Left ventricle myocardium inferior (tissue), 1 donor: ENCODE data around the gene UBE2E1. TPM values are rescaled to one million over a fixed set of nuclear protein-coding genes. Genes with fewer than 3 reads are reported as not detected.

Source experiments
- DNase-seq: peaks from one replicate; pipeline ENCODE4 v3.0.0-alpha.2; 2020
- H3K27ac ChIP-seq: fragments of 200-600 bp; replicated peaks from 2 replicates; pipeline ENCODE4 v1.8.0; 2021
- H3K27me3 ChIP-seq: fragments of 200-600 bp; 2 replicates; pipeline ENCODE4 v1.8.0; 2021; ENCODE audit warnings: low read depth
- H3K36me3 ChIP-seq: fragments of 200-600 bp; 2 replicates; pipeline ENCODE4 v1.8.0; 2021
- H3K4me1 ChIP-seq: fragments of 200-600 bp; 2 replicates; pipeline ENCODE4 v1.8.0; 2021
- H3K4me3 ChIP-seq: fragments of 200-600 bp; 2 replicates; pipeline ENCODE4 v1.8.0; 2021; ENCODE audit warnings: mild to moderate bottlenecking, moderate library complexity
- H3K9me3 ChIP-seq: fragments of 200-600 bp; replicated peaks from 2 replicates; pipeline ENCODE4 v1.8.0; 2021
- intact Hi-C: fragments of 100-400 bp; cut with micrococcal nuclease; formaldehyde crosslinking; loops from one replicate; pipeline ENCODE4 v1.11.0; 2022
- total RNA-seq: library from RNA; stranded (reverse); fragmentation: NEBNext Ultra II Directional; extraction: Animal tissue kit (Norgen Biotek cat#: 25700); gene quantifications from one replicate; pipeline ENCODE4 v1.2.1, GENCODE V29; 2021
- TF ChIP-seq, protein P1 (sequence below): fragments of 200-600 bp; IDR thresholded peaks from 2 replicates; pipeline ENCODE4 v1.8.0; 2021; ENCODE audit warnings: antibody characterized with exemption, mild to moderate bottlenecking, borderline replicate concordance
- donor health status: DM: no; HTN: yes; CAD: no; lungs with severe emphysema.

UBE2E1 gene
- total RNA-seq, 1 donor from 2014 or later: 65.0 TPM

DNA sequence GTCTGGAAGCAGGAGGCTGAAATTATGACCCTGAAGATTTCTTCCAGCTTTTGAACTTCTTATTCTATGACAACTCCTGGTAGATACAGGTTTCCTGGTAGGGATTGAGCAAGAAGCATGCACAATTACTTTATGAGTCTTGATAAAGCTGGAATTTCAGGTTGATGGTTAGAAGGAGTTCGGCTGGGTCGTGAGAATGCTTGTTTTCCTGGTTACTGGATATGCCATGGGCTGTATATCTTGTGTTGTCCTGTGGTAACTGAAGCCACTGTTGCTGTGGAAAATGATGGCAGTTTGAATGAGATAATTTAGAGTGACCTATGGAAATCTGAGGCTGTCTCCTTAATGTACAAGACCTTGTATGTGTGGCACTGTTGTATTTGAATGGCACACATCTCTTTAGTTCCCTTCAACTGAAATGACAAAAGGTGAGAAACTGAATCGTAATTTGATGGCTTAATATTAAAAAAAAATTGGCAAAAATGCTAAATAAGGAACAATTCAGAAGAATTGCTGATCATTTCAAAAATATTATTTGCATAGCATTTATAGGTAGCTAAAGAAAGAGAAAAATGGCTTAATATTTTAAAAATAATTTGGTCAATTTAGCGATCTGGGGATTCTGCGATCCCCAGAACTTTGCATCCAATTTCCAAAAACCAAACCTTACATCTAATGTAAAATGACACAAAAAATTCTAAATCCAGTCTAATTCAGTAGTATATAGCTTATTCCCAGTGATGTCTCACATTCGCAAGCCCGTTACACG, 1.1 kb upstream of the UBE2E1 start:
- H3K9me3 ChIP-seq: no peaks in the 10 kb centered on the region
- no peaks in the 10 kb centered on the region for H3K36me3 ChIP-seq
- H3K4me3 ChIP-seq: no peak overlapping the region
- peaks cover 35% of the 10 kb centered on the region for H3K4me1 ChIP-seq
- DNase-seq: no peak
- intact Hi-C loops: no loop called here
- H3K27me3 ChIP-seq: no peaks in the 10 kb centered on the region
- TF ChIP-seq, protein P1, sequence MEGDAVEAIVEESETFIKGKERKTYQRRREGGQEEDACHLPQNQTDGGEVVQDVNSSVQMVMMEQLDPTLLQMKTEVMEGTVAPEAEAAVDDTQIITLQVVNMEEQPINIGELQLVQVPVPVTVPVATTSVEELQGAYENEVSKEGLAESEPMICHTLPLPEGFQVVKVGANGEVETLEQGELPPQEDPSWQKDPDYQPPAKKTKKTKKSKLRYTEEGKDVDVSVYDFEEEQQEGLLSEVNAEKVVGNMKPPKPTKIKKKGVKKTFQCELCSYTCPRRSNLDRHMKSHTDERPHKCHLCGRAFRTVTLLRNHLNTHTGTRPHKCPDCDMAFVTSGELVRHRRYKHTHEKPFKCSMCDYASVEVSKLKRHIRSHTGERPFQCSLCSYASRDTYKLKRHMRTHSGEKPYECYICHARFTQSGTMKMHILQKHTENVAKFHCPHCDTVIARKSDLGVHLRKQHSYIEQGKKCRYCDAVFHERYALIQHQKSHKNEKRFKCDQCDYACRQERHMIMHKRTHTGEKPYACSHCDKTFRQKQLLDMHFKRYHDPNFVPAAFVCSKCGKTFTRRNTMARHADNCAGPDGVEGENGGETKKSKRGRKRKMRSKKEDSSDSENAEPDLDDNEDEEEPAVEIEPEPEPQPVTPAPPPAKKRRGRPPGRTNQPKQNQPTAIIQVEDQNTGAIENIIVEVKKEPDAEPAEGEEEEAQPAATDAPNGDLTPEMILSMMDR: no peak
- H3K27ac ChIP-seq: no peak overlapping the region

DNA sequence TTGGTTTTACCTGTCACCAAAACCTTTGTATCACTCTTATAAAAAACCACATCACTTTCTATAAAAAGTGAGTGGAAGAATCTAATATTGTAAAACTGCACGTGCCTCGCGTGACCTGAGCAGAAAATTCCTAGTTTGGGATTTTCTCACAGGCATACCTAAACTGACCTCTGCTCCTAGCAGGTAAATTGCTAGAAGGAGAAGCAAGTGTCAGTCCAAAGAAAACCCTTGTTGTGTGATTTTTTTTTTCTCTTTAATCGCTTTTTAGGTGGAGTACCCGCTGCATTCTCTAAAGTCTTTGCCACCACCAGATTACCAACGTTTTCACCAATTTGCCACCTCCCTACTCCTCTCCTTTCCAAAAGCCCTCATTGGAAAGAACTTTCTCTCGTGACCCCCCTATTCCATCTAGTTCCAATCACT, 534 bp upstream of the UBE2E1 start:
- intact Hi-C loops: no loop called here
- H3K4me1 ChIP-seq: peaks cover 41% of the 10 kb centered on the region
- peak overlapping the region; percentile 87 for H3K27ac ChIP-seq

DNA sequence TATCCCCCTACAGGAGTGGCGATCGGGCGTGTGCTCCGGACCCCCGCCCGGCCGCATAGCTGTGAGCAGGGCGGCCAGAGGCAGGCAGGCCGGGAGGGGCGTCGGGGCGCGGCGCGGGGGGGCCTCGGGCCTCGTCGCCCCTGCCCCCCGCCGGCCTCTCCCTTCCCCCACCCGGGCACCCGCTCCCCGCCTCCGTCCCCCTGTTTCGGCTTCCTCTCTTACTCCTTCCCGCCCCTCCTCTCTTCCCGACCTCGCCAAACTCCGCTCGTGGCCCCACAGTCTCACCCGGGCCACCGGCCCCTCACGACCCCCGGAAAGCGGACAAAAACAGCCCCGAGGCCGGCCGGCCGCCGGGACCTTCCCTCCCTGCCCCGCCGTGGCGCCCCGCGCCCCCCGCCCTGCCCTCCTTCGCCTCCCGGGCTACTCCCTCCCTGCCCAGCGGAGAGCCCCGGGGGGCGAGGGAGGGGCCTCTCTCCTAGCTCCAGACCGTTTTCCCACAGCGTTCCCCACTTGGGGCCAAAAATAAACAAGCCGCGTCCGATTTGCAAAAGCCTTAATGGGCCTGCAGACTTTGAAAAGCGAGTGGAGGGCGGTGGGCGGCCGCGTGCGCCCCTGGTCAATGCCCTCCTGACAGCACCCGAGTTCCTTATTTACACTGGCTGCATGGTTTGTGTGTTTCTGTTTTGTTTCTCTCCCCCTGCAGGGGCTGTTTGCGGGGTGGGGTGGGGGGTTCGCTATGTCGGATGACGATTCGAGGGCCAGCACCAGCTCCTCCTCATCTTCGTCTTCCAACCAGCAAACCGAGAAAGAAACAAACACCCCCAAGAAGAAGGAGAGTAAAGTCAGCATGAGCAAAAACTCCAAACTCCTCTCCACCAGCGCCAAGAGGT, 1.0 kb downstream of the UBE2E1 start:
- intact Hi-C loops: no loop called here
- H3K27me3 ChIP-seq: no peaks in the 10 kb centered on the region
- peak overlapping the region; percentile 95 for H3K4me3 ChIP-seq
- H3K4me1 ChIP-seq: peaks cover 55% of the 10 kb centered on the region
- no peaks in the 10 kb centered on the region for H3K9me3 ChIP-seq
- no peaks in the 10 kb centered on the region for H3K36me3 ChIP-seq
- DNase-seq: peak; percentile 34
- TF ChIP-seq, protein P1: no peak
- peak overlapping the region; percentile 87 for H3K27ac ChIP-seq

More for the DNA sequence above, 534 bp upstream of the UBE2E1 start:
- Histone ChIP-seq H3K4me3 (peak overlapping the region; percentile 95), H3K27me3 (no peaks in the 10 kb centered on the region), H3K36me3 (no peaks in the 10 kb centered on the region), H3K9me3 (no peaks in the 10 kb centered on the region)
- TF ChIP-seq, protein P1: no peak
- DNase-seq: no peak

DNA sequence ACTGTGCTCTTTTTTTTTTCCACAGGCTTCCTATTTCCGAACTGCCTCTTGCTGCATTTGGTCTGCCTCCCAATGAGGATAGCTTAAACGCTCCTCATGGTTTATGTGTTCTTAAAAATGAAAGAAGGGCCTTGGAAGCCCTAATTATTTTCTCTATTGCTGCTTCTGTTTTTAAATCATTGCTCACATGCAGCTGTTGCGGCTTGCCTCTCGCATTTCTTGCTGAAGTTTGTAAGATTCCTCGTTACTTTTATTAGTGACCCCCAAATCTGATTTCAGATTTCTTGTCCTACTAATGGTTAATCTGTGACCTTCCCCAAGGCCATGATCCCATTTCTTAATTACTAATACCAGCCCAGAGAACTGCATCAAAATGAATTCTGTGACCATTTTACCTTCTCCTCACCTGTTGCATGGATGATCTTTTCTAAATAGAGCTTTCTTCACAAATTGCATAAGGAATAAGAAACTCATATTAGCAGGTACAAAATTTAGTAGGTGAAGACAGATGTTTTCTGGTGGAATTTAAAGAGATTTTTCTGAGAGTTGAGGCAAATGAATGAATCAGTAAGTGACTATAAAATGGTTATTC, 1.8 kb downstream of the UBE2E1 start:
- Histone ChIP-seq H3K4me3 (peak overlapping the region; percentile 95), H3K36me3 (no peaks in the 10 kb centered on the region), H3K27ac (peak overlapping the region; percentile 87), H3K27me3 (no peaks in the 10 kb centered on the region), H3K4me1 (peaks cover 61% of the 10 kb centered on the region), H3K9me3 (no peaks in the 10 kb centered on the region)
- TF ChIP-seq, protein P1: no peak
- DNase-seq: no peak
- intact Hi-C loops: no loop called here

DNA sequence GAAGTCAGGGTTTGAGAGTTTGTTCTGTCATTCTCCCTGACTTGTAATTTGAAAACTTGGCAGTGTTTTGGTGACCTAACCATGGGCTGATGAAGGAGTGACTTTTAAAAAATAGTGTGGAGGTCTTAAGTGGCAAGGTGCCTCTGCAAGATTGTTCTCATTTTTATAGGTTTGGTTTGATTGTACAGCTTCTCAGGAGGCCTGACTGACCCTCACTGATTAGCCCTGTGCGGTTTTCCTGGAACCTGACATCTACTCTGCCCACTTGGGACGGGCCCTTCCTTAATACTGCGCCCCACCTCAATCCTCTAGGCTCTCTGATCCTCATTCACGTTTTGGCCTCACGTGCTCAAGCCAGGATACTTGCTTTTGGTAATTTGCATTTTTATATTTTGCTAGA, 2.8 kb downstream of the UBE2E1 start:
- intact Hi-C loops: no loop called here
- Histone ChIP-seq H3K4me1 (peaks cover 68% of the 10 kb centered on the region), H3K36me3 (no peaks in the 10 kb centered on the region), H3K27ac (peak overlapping the region; percentile 87), H3K4me3 (peak overlapping the region; percentile 95), H3K9me3 (no peaks in the 10 kb centered on the region), H3K27me3 (no peaks in the 10 kb centered on the region)
- DNase-seq: no peak
- TF ChIP-seq, protein P1: no peak
